NCI-H1694 treated with DMSO at 0.1 percent for 48 hours (cell line): Measurements from ENCODE around the gene SMCO2.

Experiments used
- DNase-seq: peaks from one replicate; lab custom pipeline; 2025; lab: John Stamatoyannopoulos, UW

The SMCO2 gene

DNA sequence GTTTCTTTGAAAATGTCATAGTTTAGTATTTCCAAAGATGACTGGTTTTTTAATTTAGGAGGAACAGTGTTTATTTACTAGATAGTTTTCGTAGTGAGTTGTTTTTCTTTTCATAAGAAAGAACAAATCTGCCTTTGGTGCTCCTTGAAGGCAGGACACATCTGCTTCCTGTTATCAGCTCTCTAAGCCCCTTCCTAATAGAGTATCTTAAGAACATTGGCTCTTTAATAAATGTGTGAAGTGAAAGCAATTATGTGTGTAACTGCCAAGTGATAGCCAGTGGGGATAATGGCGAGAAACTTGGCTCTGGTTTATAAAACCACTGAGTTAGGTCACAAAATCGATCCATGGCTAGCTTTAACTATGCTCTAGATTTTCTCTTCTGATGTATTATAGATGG lies 54.0 kb downstream of the SMCO2 start:
- DNase-seq: no peak

DNA sequence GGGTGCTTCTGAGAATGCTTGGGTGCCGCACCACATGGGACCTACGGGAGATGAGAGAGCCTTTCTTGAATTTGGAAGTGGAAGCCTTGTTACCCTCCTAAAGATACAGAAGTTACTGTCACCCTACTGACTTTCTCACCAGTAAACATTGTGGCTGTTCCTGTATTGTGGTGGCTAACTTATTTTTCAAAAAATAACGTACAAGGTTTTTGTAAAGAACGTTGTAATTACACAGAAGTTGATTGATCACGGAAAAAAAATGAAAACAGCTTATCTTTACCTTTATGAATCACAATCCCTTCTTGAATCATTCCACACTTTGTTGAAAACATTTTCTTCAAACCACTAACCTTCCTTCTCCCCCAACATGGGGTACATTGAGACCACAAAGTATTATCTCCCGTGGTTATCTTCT lies 55.5 kb downstream of the SMCO2 start:
- DNase-seq: no peak

DNA sequence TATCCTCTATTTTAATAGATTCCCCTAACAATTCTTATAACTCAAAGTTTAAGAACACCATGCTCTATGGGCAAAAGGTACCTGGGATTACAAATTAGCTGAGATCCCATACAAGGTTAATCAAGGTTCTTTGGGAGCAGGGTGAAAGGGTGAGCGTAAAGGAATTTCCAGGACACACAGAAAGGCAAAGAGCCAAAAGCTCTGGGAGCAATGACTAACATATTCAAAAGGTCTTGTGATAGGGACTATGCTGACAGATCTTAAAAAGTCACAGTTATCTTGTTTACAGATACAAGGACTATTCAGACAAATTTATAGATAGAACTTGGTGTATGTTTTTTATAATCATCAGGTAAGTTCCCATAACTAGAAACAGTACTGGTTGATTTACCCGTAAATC lies 58.0 kb downstream of the SMCO2 start:
- no peak for DNase-seq

DNA sequence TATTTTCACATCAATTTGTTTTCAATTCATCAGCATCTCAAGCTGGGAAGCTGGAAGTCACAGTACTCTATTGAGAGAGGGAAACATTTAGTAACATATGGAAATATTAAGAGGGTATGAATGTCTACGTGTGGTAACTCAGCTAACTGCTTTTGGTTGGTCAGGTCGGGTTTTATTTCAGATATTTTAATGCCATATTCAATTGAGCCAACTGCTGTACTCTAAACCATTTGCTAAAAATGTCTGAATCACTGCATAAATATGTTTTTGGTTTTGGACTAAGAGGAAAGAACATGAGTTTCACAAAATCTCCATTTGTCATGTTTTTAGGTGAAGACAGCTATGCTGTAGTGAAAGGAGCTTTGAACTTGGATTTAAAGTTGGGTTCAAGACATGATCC lies 58.6 kb downstream of the SMCO2 start:
- no peak for DNase-seq

DNA sequence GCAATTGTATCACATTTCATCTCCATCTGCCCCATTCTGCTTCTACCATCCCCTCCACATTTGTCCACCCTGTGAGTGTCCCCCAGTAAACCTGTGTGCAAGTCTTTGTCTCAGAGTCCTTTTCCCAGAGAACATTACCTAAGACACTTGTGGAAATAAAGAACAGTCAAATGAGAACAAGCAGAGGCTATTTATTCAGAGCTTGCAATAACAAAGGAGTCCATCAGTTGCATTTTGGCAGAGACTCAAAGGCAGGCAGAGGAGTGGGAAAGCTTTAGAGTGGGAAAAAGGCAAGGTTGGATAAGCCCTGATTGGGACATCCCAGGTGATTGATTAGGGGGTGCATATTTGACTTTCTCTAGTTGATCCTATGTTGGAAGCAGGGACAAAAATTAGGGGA lies 59.2 kb downstream of the SMCO2 start:
- no peak for DNase-seq

DNA sequence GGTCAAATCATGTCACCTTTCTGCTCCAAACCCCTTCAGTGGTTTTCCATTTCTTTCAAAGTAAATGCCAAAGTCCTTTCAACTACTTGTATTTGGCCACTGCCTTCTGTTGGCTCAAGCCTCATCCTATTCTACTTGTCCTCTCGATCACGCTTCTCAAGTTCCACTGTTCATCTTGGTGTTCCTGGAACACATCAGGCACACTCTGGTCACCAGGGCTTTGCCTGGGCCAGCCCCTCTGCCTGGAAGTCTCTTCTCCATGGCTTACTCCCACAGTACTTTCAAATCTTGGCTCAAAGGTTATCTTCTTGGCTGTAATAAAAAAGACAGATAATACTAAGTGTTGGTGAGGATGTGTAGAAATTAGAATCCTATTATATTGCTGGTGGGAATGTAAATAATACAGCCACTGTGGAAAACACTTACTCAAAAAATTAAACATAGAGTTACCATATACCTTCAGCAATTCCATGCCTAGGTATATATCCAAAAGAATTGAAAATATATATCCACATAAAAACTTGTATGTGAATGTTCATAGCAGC lies 60.2 kb downstream of the SMCO2 start:
- no peak for DNase-seq

DNA sequence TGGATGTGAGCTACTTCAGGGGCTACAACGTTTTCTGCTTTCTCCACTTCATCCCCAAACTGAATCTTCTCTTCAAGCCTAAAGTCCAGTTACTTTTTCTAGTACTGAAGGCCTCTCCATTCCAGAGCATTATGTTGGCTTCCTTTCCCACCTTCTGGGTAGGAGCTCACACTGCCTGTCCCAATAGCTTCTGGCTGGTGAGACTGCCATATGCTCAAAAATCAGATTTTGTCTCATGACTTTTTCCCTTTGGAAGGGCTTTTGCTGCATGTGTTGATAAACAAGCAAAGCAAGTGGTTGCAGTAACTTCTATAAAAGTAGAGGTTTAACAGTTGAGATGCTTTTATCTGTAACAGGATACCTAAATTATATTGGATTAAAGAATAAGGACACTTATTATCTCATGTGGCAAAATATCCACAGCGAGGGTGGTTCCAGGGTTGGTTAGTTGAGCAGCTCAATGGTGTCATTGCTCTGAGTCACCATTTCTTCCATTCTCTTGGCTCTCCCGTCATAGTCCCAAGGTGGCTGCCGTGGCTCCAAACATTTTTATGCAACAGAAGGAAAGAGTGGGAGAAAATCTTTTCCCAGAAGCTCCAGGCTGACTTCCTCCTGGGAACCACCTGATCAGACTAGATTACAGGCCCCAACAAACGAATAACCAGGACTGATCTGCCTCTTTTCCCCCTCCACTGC lies 62.3 kb downstream of the SMCO2 start:
- no peak for DNase-seq

DNA sequence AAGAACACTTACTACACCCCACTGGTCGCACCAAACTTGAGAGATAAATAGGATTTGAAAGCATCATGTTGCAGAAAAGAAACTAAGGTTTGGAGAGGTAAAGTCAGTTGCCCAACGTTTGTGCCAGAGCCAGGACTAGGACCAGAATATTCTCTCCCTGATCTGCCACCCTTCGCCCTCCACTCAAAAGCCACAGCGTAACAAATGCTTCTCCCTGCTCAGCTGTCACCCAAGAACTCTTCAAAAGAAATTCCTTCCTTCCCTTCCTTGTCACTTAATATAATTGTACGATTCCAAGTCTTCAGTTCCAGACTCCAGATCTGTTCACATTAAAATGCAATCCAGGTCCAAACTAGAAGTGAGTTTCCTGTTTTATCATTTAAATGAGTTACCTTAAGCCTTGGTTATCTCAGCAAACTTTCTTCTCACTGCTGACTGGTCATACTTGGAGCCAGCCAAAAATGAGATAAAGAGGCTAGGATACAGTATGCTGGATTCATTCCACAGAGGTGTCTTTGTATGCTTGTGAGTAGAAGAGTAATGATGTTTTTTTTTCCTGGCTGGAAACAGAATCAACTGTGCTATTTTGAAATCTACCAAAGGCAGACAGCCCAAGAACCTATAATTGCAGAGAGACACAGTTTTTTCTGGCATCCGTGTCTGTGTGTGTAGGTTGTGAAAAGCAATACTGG lies 64.6 kb downstream of the SMCO2 start:
- DNase-seq: no peak

DNA sequence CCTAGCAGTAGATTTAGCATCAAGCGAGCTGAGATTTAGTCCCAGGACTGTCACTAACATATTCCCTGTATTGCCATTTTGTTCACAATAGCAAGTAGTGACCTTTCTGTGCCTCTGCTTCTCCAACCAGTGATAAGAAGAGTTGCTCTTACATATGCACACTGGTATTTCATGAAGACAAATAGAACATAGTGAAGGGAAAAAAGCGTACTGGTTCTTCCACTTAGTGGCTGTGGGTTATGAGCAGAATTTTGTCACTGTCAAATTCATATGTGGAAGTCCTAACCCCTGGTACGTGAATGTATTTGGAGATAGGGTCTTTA lies 65.1 kb downstream of the SMCO2 start:
- DNase-seq: no peak

DNA sequence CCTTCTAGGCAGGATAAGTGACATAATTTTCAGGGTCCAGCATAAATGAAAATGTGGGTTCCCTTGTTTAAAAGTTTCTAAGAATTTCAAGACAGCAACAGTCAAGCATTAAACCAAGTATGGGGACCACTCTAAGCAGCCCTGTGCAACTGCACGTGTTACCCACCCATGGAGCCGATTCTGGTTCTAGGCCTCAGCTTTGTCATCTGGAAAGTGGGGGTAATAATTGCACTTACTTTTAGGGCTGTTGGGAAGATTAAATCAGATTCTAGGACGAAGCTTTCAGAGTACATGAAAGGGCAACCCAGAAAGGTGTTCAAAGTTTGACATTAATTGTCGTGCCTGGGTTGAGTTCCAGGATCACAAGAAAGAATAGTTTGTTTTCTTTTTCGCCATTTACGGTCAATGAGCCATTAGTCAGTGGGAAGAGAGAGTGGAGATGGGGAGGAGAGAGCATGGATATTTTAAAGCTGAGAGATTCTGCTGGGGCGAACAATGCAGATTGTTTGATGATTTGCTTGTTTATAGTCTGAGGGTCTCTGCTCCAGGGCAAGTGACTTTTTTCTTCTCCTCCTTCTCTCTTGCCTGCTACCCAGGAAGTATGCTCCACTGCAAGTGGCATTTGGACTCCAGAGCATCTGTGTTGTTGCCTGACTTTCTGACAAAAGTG lies 66.8 kb downstream of the SMCO2 start:
- DNase-seq: no peak

DNA sequence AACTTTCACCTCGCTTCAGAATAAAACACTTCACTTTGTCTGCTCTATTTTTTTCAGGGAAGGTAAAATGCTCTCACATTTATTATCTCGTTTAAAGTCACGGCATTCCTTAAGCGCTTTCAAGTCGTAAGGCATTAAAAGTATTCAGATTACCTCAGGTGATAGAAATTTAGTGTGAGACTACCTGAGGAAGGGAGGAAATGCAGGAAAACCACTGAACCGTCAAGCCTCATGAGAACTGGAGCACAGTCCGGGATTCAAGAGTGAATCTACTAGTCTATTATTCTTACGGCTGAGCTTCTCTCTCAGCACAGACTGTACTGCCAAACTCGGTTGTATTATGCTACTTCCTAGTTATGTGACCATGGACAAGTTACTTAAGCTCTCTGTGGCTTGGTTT lies 69.1 kb downstream of the SMCO2 start:
- no peak for DNase-seq

DNA sequence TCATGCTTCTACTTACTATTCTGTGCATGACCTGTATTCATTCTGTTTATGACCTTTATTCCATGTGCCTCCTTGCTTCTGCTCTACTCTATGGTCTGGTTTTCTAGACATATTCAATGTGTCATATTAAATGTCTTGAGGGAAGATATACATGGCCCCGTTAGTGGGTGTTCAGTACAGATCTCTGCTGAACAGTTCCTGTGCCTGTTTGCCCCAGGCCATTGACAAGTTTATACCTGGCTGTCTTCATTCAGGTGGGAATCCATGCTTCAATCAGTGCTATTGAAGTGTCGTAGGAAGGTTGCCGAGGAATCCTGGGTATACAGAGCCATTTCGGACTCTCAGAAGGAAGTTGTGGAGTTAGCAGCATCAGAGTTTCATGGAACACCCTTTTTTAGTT lies 70.1 kb downstream of the SMCO2 start:
- DNase-seq: no peak

DNA sequence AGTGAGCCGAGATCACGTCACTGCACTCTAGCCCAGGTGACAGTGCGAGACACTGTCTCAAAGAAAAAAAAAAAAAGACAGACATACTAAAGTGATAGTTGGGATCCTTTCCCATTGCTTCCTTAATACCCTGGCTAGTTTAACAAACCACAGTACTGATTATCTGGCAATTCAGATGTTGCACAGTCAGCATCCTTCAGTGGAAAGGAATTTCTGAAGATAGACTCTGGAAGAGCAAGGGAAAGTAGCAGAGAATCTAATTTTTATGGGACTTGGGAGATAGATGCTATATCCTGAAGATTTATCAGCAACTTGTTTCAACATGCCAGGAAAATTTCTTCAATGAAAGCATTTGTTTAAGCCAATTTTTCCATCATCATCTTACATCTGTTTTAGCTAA lies 71.0 kb downstream of the SMCO2 start:
- no peak for DNase-seq

DNA sequence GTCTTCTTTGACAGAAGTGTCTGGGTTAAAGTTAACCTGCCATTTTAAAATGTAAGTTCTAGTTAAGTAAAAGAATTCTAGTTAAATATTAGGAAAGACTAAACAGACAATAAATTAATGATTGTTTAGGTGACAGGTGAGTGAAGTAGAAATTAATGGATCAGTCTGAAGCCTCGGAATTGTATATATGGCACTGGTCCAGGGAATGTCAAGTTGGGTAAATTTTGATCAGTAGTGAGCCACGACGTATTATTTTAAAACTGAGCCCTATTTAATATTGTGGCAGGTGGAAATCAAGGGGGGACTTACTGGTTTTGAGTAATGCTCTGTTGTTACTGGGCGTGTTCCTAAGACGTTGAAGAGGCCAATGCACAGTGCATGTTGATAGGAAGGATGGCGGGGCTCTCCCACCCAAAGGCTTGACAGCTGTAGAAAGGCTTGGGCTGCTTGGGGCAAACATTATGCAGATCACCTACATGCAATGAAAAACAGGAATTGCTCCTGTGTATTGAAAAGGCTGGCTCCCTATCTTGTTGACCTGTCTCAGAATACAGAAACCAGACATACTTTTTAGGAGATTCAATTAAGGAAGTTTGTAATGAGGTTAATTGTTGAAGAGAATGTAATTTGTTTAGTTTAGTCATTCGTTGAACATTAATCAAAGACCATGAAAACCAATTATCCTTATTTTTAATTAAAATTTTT lies 71.6 kb downstream of the SMCO2 start:
- DNase-seq: no peak

DNA sequence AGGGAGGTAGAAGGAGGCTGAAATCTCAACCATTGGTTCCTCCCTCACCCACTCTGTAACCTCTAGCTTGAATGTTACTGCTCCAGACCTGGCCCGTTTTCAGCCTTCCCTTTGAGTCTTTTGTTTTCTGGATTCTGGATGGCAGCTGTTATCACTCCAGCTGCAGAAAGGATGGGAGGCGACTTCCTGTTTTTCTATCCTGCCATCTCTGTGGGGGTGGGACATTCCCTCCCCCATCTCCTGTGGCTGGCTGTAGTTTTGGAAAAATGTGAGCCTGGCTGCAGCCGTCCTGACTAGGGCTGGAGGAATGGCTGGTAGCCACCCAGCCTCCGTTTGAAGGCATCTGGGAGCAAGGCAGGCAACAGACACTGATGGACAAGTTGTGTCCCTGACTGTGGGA lies 74.5 kb downstream of the SMCO2 start:
- DNase-seq: no peak

DNA sequence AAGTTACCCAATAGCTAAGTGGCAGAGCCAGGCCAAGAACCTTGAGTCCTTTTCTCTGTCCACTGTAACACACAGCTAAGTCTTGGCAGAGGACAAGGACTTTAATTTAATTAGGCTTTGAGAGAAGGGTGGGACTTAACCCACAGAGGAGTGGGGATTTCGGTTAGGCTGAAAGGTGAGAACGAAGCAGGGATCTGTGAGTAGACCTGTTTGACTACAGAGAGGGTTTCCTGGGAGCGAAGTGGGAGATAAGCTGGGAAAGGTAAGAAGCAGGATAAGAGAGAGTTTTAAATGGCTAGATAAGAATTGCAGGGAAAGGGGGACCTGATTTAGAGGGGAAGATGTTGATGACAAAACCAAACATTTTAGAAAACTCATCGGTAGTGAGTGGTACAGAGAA lies 75.4 kb downstream of the SMCO2 start:
- no peak for DNase-seq

DNA sequence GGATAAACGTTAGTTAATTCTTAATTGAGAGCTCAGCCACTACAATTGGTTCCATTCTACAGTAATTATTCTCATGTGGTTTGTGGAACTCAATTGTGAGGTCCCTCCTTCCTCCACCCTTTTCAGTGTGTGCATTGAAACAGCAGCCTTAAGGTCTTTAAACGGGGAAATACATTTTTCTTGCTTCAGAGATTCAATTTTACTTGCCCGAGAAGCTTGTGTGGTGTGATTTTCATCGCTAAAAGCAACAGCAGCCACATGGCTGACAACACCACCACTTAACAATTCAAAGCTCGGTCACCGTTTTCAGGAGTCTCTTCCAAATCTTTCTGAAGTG lies 76.7 kb downstream of the SMCO2 start:
- DNase-seq: no peak

DNA sequence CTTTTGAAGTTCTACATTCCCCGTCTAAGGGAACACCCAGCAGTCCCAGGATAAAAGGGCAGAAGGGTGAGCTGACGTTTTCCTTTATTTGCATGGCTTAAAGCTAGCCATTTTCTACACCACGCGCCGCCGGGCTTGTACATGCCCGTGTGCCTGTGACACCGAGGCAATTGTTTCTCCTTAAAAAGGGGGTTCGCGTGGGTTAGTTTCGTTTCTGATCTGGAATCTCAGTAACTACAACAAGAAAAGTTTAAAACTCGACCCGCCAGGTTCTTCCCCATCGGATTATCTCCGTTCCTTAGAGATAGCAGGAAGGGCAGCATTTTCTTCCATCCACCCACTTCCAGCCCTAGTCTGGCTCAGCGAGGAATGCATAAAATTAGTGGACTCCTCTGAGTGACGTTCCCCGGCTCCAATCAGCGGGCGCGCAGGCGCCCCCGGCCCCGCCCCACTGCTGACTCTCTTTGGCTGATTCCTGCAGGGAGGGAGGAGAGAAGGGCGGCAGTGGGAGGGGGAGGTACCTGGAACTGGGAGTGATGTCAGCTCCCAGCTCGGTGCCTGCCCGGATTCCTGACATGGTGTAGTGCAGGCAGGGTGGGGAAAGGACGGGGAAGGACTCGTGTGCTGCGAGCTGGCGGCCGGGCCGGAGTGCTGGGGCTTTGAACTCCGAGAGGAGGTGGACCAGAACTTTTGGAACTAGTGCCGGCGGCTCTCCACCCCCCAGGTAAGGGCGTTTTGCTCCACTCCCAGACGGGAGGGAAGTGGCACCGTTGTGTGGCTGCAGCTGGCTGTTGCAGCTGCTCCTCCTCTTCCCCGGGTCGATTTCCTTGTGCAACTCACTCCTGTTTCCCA lies 77.3 kb downstream of the SMCO2 start, which contains the start of gene PPFIBP1:
Gene PPFIBP1 (plus strand): TSS at position 565 of the 852 bp plus-strand sequence. CDS start 109,191 bp downstream, outside the sequence.
- DNase-seq: peak; percentile 95

DNA sequence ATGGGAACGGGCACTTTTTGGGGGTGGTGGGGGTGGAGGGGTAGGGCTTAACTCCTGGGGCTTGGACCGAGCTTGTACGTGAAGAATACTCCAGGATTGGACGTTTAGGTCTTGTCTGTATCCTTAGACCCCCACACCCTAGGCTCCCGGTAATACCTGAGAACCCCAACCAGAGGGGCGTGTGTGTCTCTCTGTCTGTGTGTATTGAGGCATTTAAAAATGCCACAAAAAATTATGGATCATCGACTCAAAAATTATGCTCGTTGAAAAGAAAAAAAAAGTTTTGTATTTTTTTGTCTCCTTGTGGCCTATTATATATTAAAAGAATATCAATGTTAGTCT lies 77.9 kb downstream of the SMCO2 start:
- DNase-seq: no peak

DNA sequence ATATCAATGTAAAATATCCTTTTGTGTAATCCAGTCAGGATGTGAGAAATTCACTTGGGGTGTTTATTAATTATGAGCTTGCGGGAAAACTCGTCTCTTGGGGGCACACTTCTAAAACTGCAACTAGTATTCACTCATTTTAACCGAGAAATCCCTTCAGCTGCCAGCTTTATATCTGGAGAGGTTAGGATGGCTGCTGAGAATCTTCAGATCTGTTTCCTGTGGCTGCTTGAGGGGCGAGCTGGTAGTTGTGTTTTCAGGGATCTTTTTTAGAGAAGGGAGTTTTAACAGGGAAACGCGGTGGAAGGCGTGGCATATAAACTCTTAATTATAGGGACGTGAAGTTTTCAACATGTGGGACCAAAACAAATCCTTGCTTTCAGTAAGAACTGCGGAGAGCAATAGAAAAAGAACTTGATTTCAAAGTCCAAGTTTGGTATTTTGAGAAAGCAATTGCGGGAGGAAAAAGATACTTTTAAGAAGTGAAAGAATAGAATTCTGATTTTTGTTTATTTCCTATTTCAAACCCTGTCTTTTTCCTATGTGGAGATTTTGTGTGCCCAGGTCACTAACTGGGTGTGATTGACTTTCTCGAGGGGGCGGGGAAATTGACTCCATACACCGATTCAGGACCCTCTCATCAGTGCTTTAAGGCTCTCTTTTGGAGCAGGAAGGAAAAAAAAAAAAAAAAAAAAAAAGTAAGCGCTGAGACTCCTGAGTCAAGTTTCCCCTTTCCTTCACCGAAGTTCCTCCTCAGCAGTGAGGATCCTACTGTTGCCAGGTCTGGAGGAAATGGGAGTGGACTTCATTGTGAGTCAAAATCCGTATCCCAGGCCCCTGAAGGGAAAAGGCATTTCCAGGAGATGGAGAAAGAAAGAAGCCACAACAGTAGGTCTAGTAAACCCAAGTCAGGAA lies 78.6 kb downstream of the SMCO2 start:
- DNase-seq: no peak

DNA sequence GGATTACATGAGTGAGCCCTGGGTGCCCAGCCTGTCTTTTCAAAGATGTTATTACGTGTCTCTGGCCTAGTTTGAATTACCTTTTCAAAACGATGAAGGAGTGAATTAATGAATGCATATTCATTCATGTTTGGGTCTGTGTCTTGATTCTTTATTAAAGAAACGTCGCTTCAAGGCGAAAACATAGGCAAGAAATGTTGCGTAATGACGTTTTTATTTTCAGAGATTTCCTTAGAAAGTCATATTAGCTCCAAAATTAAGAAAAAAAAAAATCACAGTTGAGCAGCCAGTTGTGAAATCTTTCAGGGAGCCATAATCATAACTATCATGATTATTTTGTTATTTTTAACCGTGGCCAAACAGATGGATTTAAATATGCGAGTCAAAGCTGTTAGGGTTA lies 81.0 kb downstream of the SMCO2 start:
- no peak for DNase-seq
